Hematopoietic multipotent progenitor cell treated with erythropoietin and hydrocortisone succinate and interleukin-3 and kit ligand, for 15 days (in vitro differentiated cells): Measurements from ENCODE around the gene GRPEL2.

Experiments used
- DNase-seq: peaks from one replicate; pipeline ENCODE4 v3.0.0-alpha.2; 2015; ENCODE audit warnings: low spot score

Gene GRPEL2

GRCh38 chr5:149357370-149358293 lies 12.3 kb downstream of the GRPEL2 start, which contains the start of gene PCYOX1L:
TSS of gene PCYOX1L (plus strand) at chr5:149358046. CDS start at chr5:149358069, 23 bp downstream.
- DNase-seq: peak; percentile 96

GRCh38 chr5:149358294-149358651 lies 13.0 kb downstream of the GRPEL2 start:
- DNase-seq: peak; percentile 8

GRCh38 chr5:149358868-149359495 lies 13.7 kb downstream of the GRPEL2 start:
- DNase-seq: no peak

GRCh38 chr5:149360272-149360671 lies 15.0 kb downstream of the GRPEL2 start:
- no peak for DNase-seq

GRCh38 chr5:149362541-149362940 lies 17.2 kb downstream of the GRPEL2 start:
- no peak for DNase-seq

- no peak for DNase-seq
Observed at GRCh38 chr5:149363358-149363757, 18.1 kb downstream of the GRPEL2 start.

- DNase-seq: no peak
Observed at GRCh38 chr5:149363936-149364335, 18.6 kb downstream of the GRPEL2 start.

GRCh38 chr5:149364719-149365118 lies 19.4 kb downstream of the GRPEL2 start:
- DNase-seq: no peak

- no peak for DNase-seq
Observed at GRCh38 chr5:149365418-149365817, 20.1 kb downstream of the GRPEL2 start.

- peak; percentile 15 for DNase-seq
Observed at GRCh38 chr5:149366169-149366729, 20.9 kb downstream of the GRPEL2 start.

- peak; percentile 73 for DNase-seq
Observed at GRCh38 chr5:149367249-149367971, 22.1 kb downstream of the GRPEL2 start.

GRCh38 chr5:149367972-149368645 lies 22.8 kb downstream of the GRPEL2 start:
- DNase-seq: no peak

GRCh38 chr5:149370878-149371277 lies 25.6 kb downstream of the GRPEL2 start:
- DNase-seq: no peak

GRCh38 chr5:149371296-149371962 lies 26.1 kb downstream of the GRPEL2 start:
- peak; percentile 72 for DNase-seq

- no peak for DNase-seq
Observed at GRCh38 chr5:149372076-149372795, 26.9 kb downstream of the GRPEL2 start.

GRCh38 chr5:149372932-149373331 lies 27.6 kb downstream of the GRPEL2 start:
- DNase-seq: no peak

- DNase-seq: no peak
Observed at GRCh38 chr5:149374303-149374702, 29.0 kb downstream of the GRPEL2 start.

GRCh38 chr5:149374801-149375200 lies 29.5 kb downstream of the GRPEL2 start:
- no peak for DNase-seq

- no peak for DNase-seq
Observed at GRCh38 chr5:149375434-149375833, 30.1 kb downstream of the GRPEL2 start.

GRCh38 chr5:149376104-149376503 lies 30.8 kb downstream of the GRPEL2 start:
- no peak for DNase-seq
